ENCODE data around the gene VPS33B. TPM values are rescaled to one million over a fixed set of nuclear protein-coding genes. Genes with fewer than 3 reads are reported as not detected.

The VPS33B gene
- total RNA-seq, 2 experiments from 2014 or later: 22.8 to 25.9 TPM

DNA sequence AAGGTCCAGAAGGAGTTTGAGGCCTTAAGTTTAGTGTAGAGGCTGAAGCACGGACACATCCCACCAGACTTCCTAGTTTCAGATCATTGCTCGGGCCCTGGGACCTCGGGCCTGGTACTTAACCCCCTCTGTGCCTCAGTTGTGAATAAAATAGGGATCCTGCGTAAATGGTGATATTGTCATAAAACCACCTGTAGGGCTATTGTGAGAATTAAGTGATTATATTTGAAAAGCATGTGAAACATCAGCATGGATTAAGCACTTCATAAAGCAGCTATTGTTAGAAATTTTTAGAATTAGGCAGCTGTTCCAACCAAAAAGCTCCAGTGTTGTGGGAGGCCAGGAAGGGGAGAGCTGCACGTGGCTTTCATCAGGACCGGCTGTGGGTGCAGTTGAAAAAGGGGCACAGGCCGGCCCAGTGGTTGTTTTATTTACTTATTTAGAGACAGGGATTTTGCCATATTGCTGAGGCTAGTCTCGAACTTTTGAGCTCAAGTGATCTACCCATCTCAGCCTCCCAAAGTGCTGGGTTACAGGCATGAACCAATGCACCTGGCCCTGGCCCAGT lies 63.3 kb downstream of the VPS33B start:
- ChIA-PET CTCF (interaction anchor here (0.5 to 10.9 kb wide), 9 partner anchors 10 to 913 kb away, joined by 3 to 139 read pairs (median 4); partner anchors contain the start of genes HDDC3 and UNC45A), POLR2A (no interaction called here)
- intact Hi-C loops (cut with DNase I, micrococcal nuclease): loop anchor here in 1 of 2 experiments (5.0 kb wide), 3 partner anchors 33 to 313 kb away; partner anchors contain the start of gene PRC1
- ATAC-seq (no peak), DNase-seq (no peak)
- peaks cover 45% of the 10 kb centered on the region for H3K36me3 Mint-ChIP-seq (ENCODE audit: low read depth)
- H3K9me3 Mint-ChIP-seq (ENCODE audit: low read depth): no peaks in the 10 kb centered on the region
- no peak overlapping the region for H3K4me3 Mint-ChIP-seq
- no peak overlapping the region for H3K27ac Mint-ChIP-seq
- peaks cover 11% of the 10 kb centered on the region for H3K4me1 Mint-ChIP-seq
- no peaks in the 10 kb centered on the region for H3K27me3 Mint-ChIP-seq

DNA sequence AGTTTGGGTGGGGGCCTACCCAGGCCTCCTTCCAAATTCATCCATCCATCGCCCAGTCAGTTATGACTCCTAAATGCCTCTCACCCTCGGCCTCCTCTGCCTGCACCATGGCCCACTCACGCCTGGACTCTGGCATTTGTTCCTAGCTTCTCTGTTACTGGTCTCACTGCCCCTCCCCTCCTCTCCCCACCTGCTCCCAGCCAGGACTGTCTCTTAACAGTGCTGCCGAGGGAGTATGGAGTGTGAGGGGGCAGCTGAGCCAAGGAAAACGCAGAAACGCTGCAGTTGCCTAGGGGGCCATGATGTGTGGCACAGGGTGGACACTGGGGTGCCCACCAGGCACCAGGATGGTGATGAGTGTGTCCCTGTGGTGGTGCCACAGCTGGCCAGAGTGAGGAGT lies 64.6 kb downstream of the VPS33B start:
- Mint-ChIP-seq H3K27me3 (no peaks in the 10 kb centered on the region), H3K4me1 (peaks cover 13% of the 10 kb centered on the region), H3K9me3 (ENCODE audit: low read depth) (no peaks in the 10 kb centered on the region), H3K4me3 (peak overlapping the region; percentile 56), H3K27ac (no peak overlapping the region), H3K36me3 (ENCODE audit: low read depth) (peaks cover 40% of the 10 kb centered on the region)
- POLR2A ChIA-PET: interaction anchor here (0.5 to 1.6 kb wide), 4 partner anchors 23 to 54 kb away, joined by 3 to 4 read pairs (median 4); partner anchors contain the start of gene UNC45A
- CTCF ChIA-PET: interaction anchor here (0.6 to 10.9 kb wide), 14 partner anchors 11 to 310 kb away, joined by 3 to 139 read pairs (median 5); partner anchors contain the start of genes HDDC3 and UNC45A
- ATAC-seq: no peak
- DNase-seq: no peak
- intact Hi-C loops (cut with DNase I, micrococcal nuclease): loop anchor here in 1 of 2 experiments (5.0 kb wide), 3 partner anchors 35 to 315 kb away; partner anchors contain the start of gene PRC1

- Mint-ChIP-seq H3K4me3 (peak overlapping the region; percentile 84), H3K27me3 (no peaks in the 10 kb centered on the region), H3K27ac (no peak overlapping the region), H3K4me1 (peaks cover 13% of the 10 kb centered on the region), H3K36me3 (ENCODE audit: low read depth) (peaks cover 39% of the 10 kb centered on the region), H3K9me3 (ENCODE audit: low read depth) (no peaks in the 10 kb centered on the region)
- CTCF ChIA-PET: interaction anchor here (0.7 to 10.9 kb wide), 18 partner anchors 12 to 315 kb away, joined by 3 to 139 read pairs (median 6); partner anchors contain the start of genes BLM, HDDC3 and UNC45A
- DNase-seq (no peak), ATAC-seq (no peak)
- POLR2A ChIA-PET: interaction anchor here (0.5 to 1.8 kb wide), 7 partner anchors 22 to 53 kb away, joined by 3 to 6 read pairs (median 4); partner anchors contain the start of genes PRC1 and UNC45A
- intact Hi-C loops (cut with DNase I, micrococcal nuclease): loop anchor here in 1 of 2 experiments (5.0 kb wide), 3 partner anchors 35 to 315 kb away; partner anchors contain the start of gene PRC1
Observed at GRCh38 chr15:90957031-90957790, 65.2 kb downstream of the VPS33B start.

- intact Hi-C loops (cut with DNase I, micrococcal nuclease): loop anchor here (1.0 to 5.0 kb wide), 6 partner anchors 36 to 316 kb away; partner anchors contain the start of gene PRC1 (in 1 of the 2)
- DNase-seq: peak; percentile 81
- Mint-ChIP-seq H3K27me3 (no peaks in the 10 kb centered on the region), H3K9me3 (ENCODE audit: low read depth) (no peaks in the 10 kb centered on the region), H3K4me1 (peaks cover 13% of the 10 kb centered on the region), H3K27ac (peak overlapping the region; percentile 88), H3K4me3 (peak overlapping the region; percentile 84), H3K36me3 (ENCODE audit: low read depth) (peaks cover 42% of the 10 kb centered on the region)
- ChIA-PET CTCF (interaction anchor here (0.7 to 10.9 kb wide), 23 partner anchors 8 to 396 kb away, joined by 3 to 139 read pairs (median 5); partner anchors contain the start of genes BLM, FURIN, HDDC3 and PRC1), POLR2A (interaction anchor here (0.6 to 1.8 kb wide), 6 partner anchors 21 to 315 kb away, joined by 3 to 6 read pairs (median 4); partner anchors contain the start of genes PRC1 and UNC45A)
- ATAC-seq: no peak
Observed at GRCh38 chr15:90956274-90957030, 65.9 kb downstream of the VPS33B start.

GRCh38 chr15:90955624-90956273 lies 66.6 kb downstream of the VPS33B start:
- ChIA-PET CTCF (interaction anchor here (0.7 to 10.9 kb wide), 20 partner anchors 9 to 395 kb away, joined by 3 to 139 read pairs (median 6); partner anchors contain the start of genes FURIN, HDDC3, PRC1 and UNC45A), POLR2A (interaction anchor here (0.6 to 1.8 kb wide), 6 partner anchors 21 to 316 kb away, joined by 3 to 6 read pairs (median 4); partner anchors contain the start of genes PRC1 and UNC45A)
- Mint-ChIP-seq H3K27me3 (no peaks in the 10 kb centered on the region), H3K4me1 (peaks cover 13% of the 10 kb centered on the region), H3K4me3 (peak overlapping the region; percentile 84), H3K36me3 (ENCODE audit: low read depth) (peaks cover 35% of the 10 kb centered on the region), H3K27ac (peak overlapping the region; percentile 95), H3K9me3 (ENCODE audit: low read depth) (no peaks in the 10 kb centered on the region)
- DNase-seq (no peak), ATAC-seq (no peak)
- intact Hi-C loops (cut with DNase I, micrococcal nuclease): loop anchor here (1.0 to 5.0 kb wide), 12 partner anchors 20 to 317 kb away; partner anchors contain the start of genes PRC1 (in 2 of the 2), UNC45A (in 2 of the 2) and BLM (in 1 of the 2)

GRCh38 chr15:90954712-90955623 lies 67.4 kb downstream of the VPS33B start, which contains the start of gene RCCD1:
RCCD1 (plus strand) TSS chr15:90954884; CDS start chr15:90956735, 1,851 bp downstream.
- POLR2A ChIA-PET: interaction anchor here (0.6 to 2.4 kb wide), 6 partner anchors 16 to 238 kb away, joined by 3 to 14 read pairs (median 4); partner anchors contain the start of genes BLM, HDDC3, PRC1 and UNC45A
- peaks cover 35% of the 10 kb centered on the region for H3K36me3 Mint-ChIP-seq (ENCODE audit: low read depth)

DNA sequence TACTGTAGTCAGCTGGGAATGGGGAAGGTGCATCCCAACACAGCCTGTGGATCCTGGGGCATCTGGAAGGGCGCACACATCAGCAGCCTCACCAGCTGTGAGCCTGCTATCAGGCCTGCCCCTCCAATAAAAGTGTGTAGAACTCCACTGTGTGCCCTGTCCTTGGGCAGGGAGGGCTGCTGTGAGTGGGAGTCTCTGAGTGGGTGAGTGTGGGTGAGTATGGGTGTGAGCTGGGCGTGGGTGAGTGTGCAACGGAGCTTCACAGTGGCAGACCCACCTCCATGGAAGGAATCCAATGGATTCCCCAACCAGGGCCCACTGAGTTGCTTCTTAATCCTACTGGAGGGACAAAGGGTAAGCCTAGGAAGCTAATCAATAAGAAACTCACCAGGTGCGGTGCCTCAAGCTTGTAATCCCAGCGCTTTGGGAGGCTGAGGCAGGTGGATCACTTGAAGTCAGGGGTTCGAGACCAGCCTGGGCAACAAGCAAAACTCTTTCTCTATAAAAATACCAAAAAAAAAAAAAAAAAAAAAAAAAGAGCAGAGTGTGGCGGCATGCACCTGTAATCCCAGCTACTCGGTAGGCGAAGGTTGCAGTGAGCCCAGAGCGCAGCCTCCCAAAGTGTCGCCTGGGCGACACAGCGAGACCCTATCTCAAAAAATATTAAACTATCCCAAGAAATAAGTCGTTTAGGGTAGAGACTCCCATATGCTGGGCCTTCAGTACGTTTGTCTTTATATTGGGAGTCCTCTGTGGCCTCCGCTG lies 68.3 kb downstream of the VPS33B start:
- ChIA-PET CTCF (interaction anchor here (0.6 to 10.9 kb wide), 8 partner anchors 10 to 318 kb away, joined by 3 to 139 read pairs (median 3); partner anchors contain the start of genes HDDC3 and UNC45A), POLR2A (interaction anchor here (0.6 to 2.4 kb wide), 6 partner anchors 15 to 237 kb away, joined by 4 to 14 read pairs (median 4); partner anchors contain the start of genes BLM, HDDC3, PRC1 and UNC45A)
- DNase-seq (no peak), ATAC-seq (no peak)
- Mint-ChIP-seq H3K4me1 (peaks cover 13% of the 10 kb centered on the region), H3K4me3 (peak overlapping the region; percentile 84), H3K9me3 (ENCODE audit: low read depth) (no peaks in the 10 kb centered on the region), H3K27ac (peak overlapping the region; percentile 95), H3K36me3 (ENCODE audit: low read depth) (peaks cover 36% of the 10 kb centered on the region), H3K27me3 (no peaks in the 10 kb centered on the region)
- intact Hi-C loops (cut with DNase I, micrococcal nuclease): loop anchor here (1.0 to 2.0 kb wide), 3 partner anchors 19 to 68 kb away; partner anchors contain the start of genes UNC45A (in 1 of the 2) and VPS33B (in 1 of the 2)

More at GRCh38 chr15:90954712-90955623, 67.4 kb downstream of the VPS33B start, which contains the start of gene RCCD1:
- Mint-ChIP-seq H3K4me1 (peaks cover 13% of the 10 kb centered on the region), H3K9me3 (ENCODE audit: low read depth) (no peaks in the 10 kb centered on the region), H3K27me3 (no peaks in the 10 kb centered on the region), H3K4me3 (peak within 1 kb of the TSS; percentile 84), H3K27ac (peak within 1 kb of the TSS; percentile 95)
- DNase-seq: peak; percentile 94
- intact Hi-C loops (cut with DNase I, micrococcal nuclease): loop anchor here (1.0 to 5.0 kb wide), 11 partner anchors 20 to 317 kb away; partner anchors contain the start of genes PRC1 (in 2 of the 2), UNC45A (in 2 of the 2), BLM (in 1 of the 2) and VPS33B (in 1 of the 2)
- CTCF ChIA-PET: interaction anchor here (0.7 to 10.9 kb wide), 14 partner anchors 11 to 317 kb away, joined by 3 to 139 read pairs (median 5); partner anchors contain the start of genes HDDC3 and UNC45A
- peak; percentile 95 for ATAC-seq

DNA sequence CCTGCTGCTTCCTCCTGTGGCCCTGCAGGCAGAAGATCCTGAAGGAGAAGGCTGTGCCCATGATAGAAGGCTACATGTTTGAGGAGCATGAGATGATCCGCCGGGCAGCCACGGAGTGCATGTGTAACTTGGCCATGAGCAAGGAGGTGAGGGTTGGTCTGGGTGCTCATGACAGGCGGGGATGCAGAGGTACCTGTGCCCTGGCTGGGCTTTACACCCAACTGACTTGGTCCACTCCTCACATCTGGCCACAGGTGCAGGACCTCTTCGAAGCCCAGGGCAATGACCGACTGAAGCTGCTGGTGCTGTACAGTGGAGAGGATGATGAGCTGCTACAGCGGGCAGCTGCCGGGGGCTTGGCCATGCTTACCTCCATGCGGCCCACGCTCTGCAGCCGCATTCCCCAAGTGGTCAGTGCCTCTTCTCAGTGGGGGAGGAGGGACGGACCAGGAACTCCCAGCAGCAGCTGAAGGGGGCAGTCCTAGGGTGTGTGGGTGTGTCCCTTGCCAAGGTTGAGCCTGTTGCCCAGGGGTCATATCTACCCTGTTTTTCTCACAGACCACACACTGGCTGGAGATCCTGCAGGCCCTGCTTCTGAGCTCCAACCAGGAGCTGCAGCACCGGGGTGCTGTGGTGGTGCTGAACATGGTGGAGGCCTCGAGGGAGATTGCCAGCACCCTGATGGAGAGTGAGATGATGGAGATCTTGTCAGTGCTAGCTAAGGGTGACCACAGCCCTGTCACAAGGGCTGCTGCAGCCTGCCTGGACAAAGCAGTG lies 69.3 kb downstream of the VPS33B start:
- Mint-ChIP-seq H3K27me3 (no peaks in the 10 kb centered on the region), H3K4me1 (peaks cover 13% of the 10 kb centered on the region), H3K4me3 (no peak overlapping the region), H3K27ac (no peak overlapping the region), H3K36me3 (ENCODE audit: low read depth) (peaks cover 40% of the 10 kb centered on the region), H3K9me3 (ENCODE audit: low read depth) (no peaks in the 10 kb centered on the region)
- DNase-seq (no peak), ATAC-seq (no peak)
- ChIA-PET CTCF (interaction anchor here (0.6 to 10.9 kb wide), 2 partner anchors 18 to 100 kb away, joined by 3 to 139 read pairs; partner anchors contain the start of genes HDDC3 and UNC45A), POLR2A (interaction anchor here (0.6 to 2.4 kb wide), 3 partner anchors 18 to 79 kb away, joined by 3 to 14 read pairs (median 4); partner anchors contain the start of gene UNC45A)
- intact Hi-C loops (cut with DNase I, micrococcal nuclease): no loop called here

Data from activated CD4-positive, alpha-beta T cell treated with anti-CD3 and anti-CD28 coated beads for 36 hours (primary cell).